ENCODE data around the gene NRP2.

GRCh38 chr2:205767617-205768016 is 85.3 kb downstream of the NRP2 start:
- TF ChIP-seq, protein P1, sequence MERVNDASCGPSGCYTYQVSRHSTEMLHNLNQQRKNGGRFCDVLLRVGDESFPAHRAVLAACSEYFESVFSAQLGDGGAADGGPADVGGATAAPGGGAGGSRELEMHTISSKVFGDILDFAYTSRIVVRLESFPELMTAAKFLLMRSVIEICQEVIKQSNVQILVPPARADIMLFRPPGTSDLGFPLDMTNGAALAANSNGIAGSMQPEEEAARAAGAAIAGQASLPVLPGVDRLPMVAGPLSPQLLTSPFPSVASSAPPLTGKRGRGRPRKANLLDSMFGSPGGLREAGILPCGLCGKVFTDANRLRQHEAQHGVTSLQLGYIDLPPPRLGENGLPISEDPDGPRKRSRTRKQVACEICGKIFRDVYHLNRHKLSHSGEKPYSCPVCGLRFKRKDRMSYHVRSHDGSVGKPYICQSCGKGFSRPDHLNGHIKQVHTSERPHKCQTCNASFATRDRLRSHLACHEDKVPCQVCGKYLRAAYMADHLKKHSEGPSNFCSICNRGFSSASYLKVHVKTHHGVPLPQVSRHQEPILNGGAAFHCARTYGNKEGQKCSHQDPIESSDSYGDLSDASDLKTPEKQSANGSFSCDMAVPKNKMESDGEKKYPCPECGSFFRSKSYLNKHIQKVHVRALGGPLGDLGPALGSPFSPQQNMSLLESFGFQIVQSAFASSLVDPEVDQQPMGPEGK (CRISPR knock-in tag; IDR thresholded peaks at IDR 0.05; ENCODE audit: borderline replicate concordance), result no peak
- no peak for TF ChIP-seq CREB5 (CRISPR knock-in tag; IDR thresholded peaks at IDR 0.05; ENCODE audit: low read depth)
- no peak for TF ChIP-seq ZFP3 (CRISPR knock-in tag; IDR thresholded peaks at IDR 0.05)
- no peak for TF ChIP-seq ZFP30 (CRISPR knock-in tag; IDR thresholded peaks at IDR 0.05)
- no peak for TF ChIP-seq RARB (CRISPR knock-in tag; IDR thresholded peaks at IDR 0.05)
- no peak for TF ChIP-seq ZNF70 (CRISPR knock-in tag; IDR thresholded peaks at IDR 0.05)
- no peak for TF ChIP-seq TOX (CRISPR knock-in tag; IDR thresholded peaks at IDR 0.05; ENCODE audit: borderline replicate concordance)
- no peak for TF ChIP-seq SNAI2 (CRISPR knock-in tag; IDR thresholded peaks at IDR 0.05)
- TF ChIP-seq ZNF565 (CRISPR knock-in tag; conservative IDR thresholded peaks at IDR 0.05; ENCODE audit: low read depth), result no peak
- TF ChIP-seq ESRRG (CRISPR knock-in tag; IDR thresholded peaks at IDR 0.05), result no peak
- no peak for TF ChIP-seq ARNTL (CRISPR knock-in tag; IDR thresholded peaks at IDR 0.05; ENCODE audit: borderline replicate concordance, low read depth)
- no peak for TF ChIP-seq GLIS3 (CRISPR knock-in tag; IDR thresholded peaks at IDR 0.05)
- TF ChIP-seq ISL1 (CRISPR knock-in tag; IDR thresholded peaks at IDR 0.05), result no peak
